Spleen (tissue), 7 donors: Measurements from ENCODE around the gene CCPG1.

Experiments used
- CTCF ChIP-seq, 11 experiments: fragments of 200-600 bp in 7 of 11; fragments of 450-650 bp in 4 of 11; sonication (generic) in 4 of 11; IDR thresholded peaks in 8 of 11; conservative IDR thresholded peaks in 3 of 11; 1 replicate in 7 of 11; 2 replicates in 4 of 11; pipeline versions ENCODE4 v1.4.0 to v1.8.0; 2016 to 2021; ENCODE audit warnings: antibody characterized with exemption in 11 of 11, inconsistent platforms in 4 of 11, mild to moderate bottlenecking in 1 of 11
- POLR2A ChIP-seq, 3 donors: fragments of 450-650 bp; IDR thresholded peaks; one replicate each; pipeline ENCODE4 v1.5.1; 2017; ENCODE audit warnings: antibody characterized with exemption in 3 of 3, mild to moderate bottlenecking in 1 of 3
- POLR2AphosphoS5 ChIP-seq, 3 donors: sonication (generic); formaldehyde crosslinking; IDR thresholded peaks; one replicate each; pipeline ENCODE4 v1.5.1; 2017; ENCODE audit warnings: antibody characterized with exemption in 3 of 3
- donor health status: DM: no; HTN: no; CAD: no; lungs with moderate emphysema.
- donor health status: DM: no; HTN: no; CAD: no.
- donor health status: DM: no; HTN: no; CAD: no.

- TF ChIP-seq POLR2A (IDR thresholded peaks at IDR 0.05): no peak
- no peak for TF ChIP-seq CTCF (IDR thresholded peaks at IDR 0.05 in 8 of 11, conservative IDR thresholded peaks at IDR 0.05 in 3 of 11)
- no peak for TF ChIP-seq POLR2AphosphoS5 (IDR thresholded peaks at IDR 0.05)
These were observed 26.6 kb downstream of the CCPG1 start for GRCh38 chr15:55381595-55381994.
